Kidney tubule cell (primary cell): ENCODE results near the gene SEPTIN12.
"Not testable (repeated sequence)": the region's sequence is repeated elsewhere in the genome, so short reads cannot be mapped to it uniquely, and the experiment has no call there.

Source experiments
- DNase-seq: peaks from one replicate; pipeline ENCODE4 v3.0.0-alpha.2; 2018; ENCODE audit warnings: low spot score

SEPTIN12 gene

GRCh38 chr16:4802659-4803287, 14.6 kb upstream of the SEPTIN12 start:
- DNase-seq = peak; percentile 92

- peak; percentile 89 for DNase-seq
Observed at GRCh38 chr16:4801962-4802658, 14.0 kb upstream of the SEPTIN12 start, which contains the start of gene ROGDI. Gene ROGDI, minus strand, starts transcription at chr16:4802633. Its CDS starts 62 bp downstream, at chr16:4802571.

- no peak for DNase-seq
Observed at GRCh38 chr16:4801051-4801961, 13.2 kb upstream of the SEPTIN12 start.

- peak; percentile 4 for DNase-seq
Observed at GRCh38 chr16:4800290-4801041, 12.3 kb upstream of the SEPTIN12 start.

GRCh38 chr16:4799171-4799855, 11.2 kb upstream of the SEPTIN12 start:
- DNase-seq = no peak

GRCh38 chr16:4798456-4798855, 10.3 kb upstream of the SEPTIN12 start:
- DNase-seq = no peak

GRCh38 chr16:4797805-4798252, 9.7 kb upstream of the SEPTIN12 start:
- no peak for DNase-seq

GRCh38 chr16:4796982-4797804, 9.0 kb upstream of the SEPTIN12 start:
- no peak for DNase-seq

GRCh38 chr16:4795828-4796572, 7.9 kb upstream of the SEPTIN12 start:
- DNase-seq = no peak

GRCh38 chr16:4795181-4795827, 7.2 kb upstream of the SEPTIN12 start, which contains the start of gene SMIM22:
Gene SMIM22, plus strand, starts transcription at chr16:4795369. Its CDS starts 366 bp downstream, at chr16:4795735.
- peak; percentile 13 for DNase-seq

- no peak for DNase-seq
Observed at GRCh38 chr16:4792951-4793513, 4.9 kb upstream of the SEPTIN12 start.

GRCh38 chr16:4790871-4791270, 2.7 kb upstream of the SEPTIN12 start:
- no peak for DNase-seq

GRCh38 chr16:4790261-4790660, 2.1 kb upstream of the SEPTIN12 start:
- no peak for DNase-seq

GRCh38 chr16:4788910-4789309, 765 bp upstream of the SEPTIN12 start:
- no peak for DNase-seq

- DNase-seq = no peak
Observed at GRCh38 chr16:4788489-4788889, 344 bp upstream of the SEPTIN12 start.

- no peak for DNase-seq
Observed at GRCh38 chr16:4787068-4787467, 1.1 kb downstream of the SEPTIN12 start.

- DNase-seq = no peak
Observed at GRCh38 chr16:4785758-4786433, 2.2 kb downstream of the SEPTIN12 start.

- DNase-seq = not testable (repeated sequence)
Observed at GRCh38 chr16:4784444-4784987, 3.6 kb downstream of the SEPTIN12 start.
